Activated T-helper 1 cell treated with anti-CD3 and anti-CD28 coated beads, Interleukin-12 subunit alpha, Interleukin-12 subunit beta, Interleukin-2, Interleukin-4 antibody, amounts not matched to agents 30 ng/mL and 10 ng/mL and 1 ng/mL, durations not matched to agents 14 hours and 24 hours and 36 hours (primary cell): ENCODE data around the gene SCN4A. TPM values are rescaled to one million over a fixed set of nuclear protein-coding genes. Genes with fewer than 3 reads are reported as not detected.
"Not testable (repeated sequence)": the region's sequence is repeated elsewhere in the genome, so short reads cannot be mapped to it uniquely, and the experiment has no call there.

ENCODE experiments used
- DNase-seq: peaks from one replicate; pipeline ENCODE4 v3.0.0; 2021; ENCODE audit warnings: low spot score
- H3K27ac Mint-ChIP-seq: one replicate; pipeline ENCODE4 v1.8.0; 2021; ENCODE audit warnings: mild to moderate bottlenecking, mixed read lengths
- H3K27me3 Mint-ChIP-seq: one replicate; pipeline ENCODE4 v1.8.0; 2022; ENCODE audit warnings: mild to moderate bottlenecking, moderate library complexity, mixed read lengths; ENCODE audit not compliant: insufficient read depth
- H3K36me3 Mint-ChIP-seq: one replicate; pipeline ENCODE4 v1.8.0; 2021; ENCODE audit warnings: low read depth, mixed read lengths
- H3K4me1 Mint-ChIP-seq: one replicate; pipeline ENCODE4 v1.8.0; 2021; ENCODE audit warnings: low read depth, mixed read lengths
- H3K4me3 Mint-ChIP-seq: one replicate; pipeline ENCODE4 v1.8.0; 2021; ENCODE audit warnings: mild to moderate bottlenecking, moderate library complexity, mixed read lengths
- H3K9me3 Mint-ChIP-seq: one replicate; pipeline ENCODE4 v1.8.0; 2021; ENCODE audit warnings: mixed read lengths
- intact Hi-C: fragments of 100-400 bp; cut with micrococcal nuclease; formaldehyde crosslinking; loops from one replicate; pipeline ENCODE4 v1.15.1; 2024
- total RNA-seq: library from RNA; stranded (reverse); gene quantifications from 2 replicates; pipeline ENCODE4 v1.2.3, GENCODE V29; 2022

SCN4A gene
- total RNA-seq, 1 donor from 2014 or later = 0.13 TPM

DNA sequence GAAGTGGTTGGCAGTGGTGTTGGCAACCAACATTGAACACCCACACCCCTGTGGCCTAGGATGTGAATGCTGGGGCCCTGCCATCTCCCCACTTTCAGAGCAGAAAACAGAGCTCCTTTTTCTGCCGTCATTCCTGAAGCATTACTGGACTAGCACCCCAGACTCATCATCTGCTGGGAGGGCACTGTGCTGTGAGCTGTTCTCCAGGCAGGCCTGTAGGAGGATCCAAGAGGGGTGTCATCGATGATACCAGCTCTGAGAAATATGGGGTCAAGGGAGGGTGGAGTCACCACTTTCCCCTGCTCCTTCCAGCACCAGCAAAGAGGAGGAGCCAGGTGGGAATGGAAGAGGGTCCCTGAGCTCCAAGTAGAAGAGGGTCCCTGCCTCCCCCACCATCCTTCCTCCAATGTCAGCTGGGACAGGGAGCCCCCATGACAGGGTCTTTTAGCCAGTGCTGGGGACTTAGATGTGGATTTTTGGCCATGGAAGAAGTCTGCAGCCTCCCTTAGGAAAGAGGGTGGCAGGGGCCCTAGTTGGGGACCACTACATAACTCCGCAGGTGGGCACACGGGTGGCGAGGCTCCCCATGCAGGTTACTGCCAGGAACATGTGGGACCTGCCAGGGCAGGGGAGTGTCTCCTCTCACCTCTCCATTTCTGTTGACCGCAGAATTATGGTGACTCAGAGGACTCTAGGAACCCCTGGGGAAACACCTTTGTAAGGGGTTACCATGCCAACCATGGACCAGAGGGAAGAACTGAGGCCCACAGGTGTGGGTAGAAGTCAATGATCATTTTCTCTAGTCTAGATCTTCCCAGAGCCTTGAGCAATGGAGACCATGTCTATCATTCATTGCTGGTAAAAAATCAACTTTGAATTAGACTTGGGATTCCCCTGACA is 73.6 kb downstream of the SCN4A start:
- peak; percentile 31 for DNase-seq
- H3K27ac Mint-ChIP-seq = peak overlapping the region; percentile 34
- intact Hi-C loops, H3K36me3 Mint-ChIP-seq, H3K9me3 Mint-ChIP-seq, H3K4me3 Mint-ChIP-seq: not testable (repeated sequence)
- H3K4me1 Mint-ChIP-seq = peaks cover 20% of the 10 kb centered on the region
- H3K27me3 Mint-ChIP-seq = peaks cover 21% of the 10 kb centered on the region

DNA sequence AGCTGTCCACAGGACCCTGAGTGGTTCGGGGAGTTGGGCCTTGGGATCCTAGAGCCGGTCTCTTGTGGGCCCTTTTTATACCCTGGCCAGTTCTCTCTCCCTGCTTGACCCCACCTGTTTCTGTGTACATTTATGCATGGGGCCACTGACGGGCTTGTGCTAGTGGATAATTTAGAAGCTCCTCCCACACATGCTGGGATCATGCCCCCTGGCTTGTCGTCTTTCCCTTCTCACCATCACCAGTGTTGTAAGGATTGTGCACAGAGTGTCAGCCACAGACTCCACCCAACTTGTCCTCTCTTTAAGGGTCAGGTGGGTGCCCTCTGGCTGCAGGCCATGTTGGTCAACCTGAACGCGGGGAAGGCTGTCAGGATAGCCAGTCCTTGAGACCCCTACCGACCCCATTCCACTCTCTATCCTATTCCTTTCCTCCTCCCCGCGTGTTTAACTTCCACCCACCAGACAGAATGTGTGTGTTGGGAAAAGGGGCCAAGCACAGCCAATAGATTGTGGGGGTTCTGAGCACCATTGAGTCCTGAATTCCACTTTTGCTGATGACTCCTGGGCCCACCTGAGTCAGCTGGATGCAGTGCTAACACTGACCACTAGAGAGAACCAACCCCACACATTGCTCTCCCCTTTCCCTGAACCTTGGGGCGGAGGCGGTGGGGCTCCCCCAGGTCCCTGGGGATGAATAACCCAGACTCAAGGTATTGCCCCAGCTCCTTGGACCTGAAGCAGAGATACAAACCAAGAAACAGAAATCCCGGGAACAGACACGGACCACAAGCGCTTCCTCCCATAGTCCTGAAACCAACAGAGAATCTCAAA is 76.0 kb downstream of the SCN4A start, which contains the start of gene CSH1:
TSS of gene CSH1 (minus strand) at position 51 of the 831 bp plus-strand sequence. CDS start 63 bp downstream, outside the sequence.
- H3K4me3 Mint-ChIP-seq, DNase-seq, intact Hi-C loops, H3K36me3 Mint-ChIP-seq, H3K27ac Mint-ChIP-seq, H3K9me3 Mint-ChIP-seq: not testable (repeated sequence)
- Mint-ChIP-seq H3K27me3 (peaks cover 27% of the 10 kb centered on the region), H3K4me1 (peaks cover 12% of the 10 kb centered on the region)

DNA sequence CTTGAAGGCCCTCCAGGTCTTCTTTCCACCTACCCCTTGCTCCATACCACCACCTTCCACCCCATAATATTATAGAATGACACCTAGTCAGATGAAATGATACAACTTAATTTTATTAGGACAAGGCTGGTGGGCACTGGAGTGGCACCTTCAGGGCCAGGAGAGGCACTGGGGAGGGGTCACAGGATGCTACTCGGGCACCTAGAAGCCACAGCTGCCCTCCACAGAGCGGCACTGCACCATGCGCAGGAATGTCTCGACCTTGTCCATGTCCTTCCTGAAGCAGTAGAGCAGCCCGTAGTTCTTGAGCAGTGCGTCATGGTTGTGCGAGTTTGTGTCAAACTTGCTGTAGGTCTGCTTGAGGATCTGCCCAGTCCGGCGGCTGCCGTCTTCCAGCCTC is 77.9 kb downstream of the SCN4A start:
- intact Hi-C loops, H3K4me3 Mint-ChIP-seq, DNase-seq, H3K4me1 Mint-ChIP-seq, H3K36me3 Mint-ChIP-seq, H3K9me3 Mint-ChIP-seq, H3K27ac Mint-ChIP-seq: not testable (repeated sequence)
- peaks cover 29% of the 10 kb centered on the region for H3K27me3 Mint-ChIP-seq

DNA sequence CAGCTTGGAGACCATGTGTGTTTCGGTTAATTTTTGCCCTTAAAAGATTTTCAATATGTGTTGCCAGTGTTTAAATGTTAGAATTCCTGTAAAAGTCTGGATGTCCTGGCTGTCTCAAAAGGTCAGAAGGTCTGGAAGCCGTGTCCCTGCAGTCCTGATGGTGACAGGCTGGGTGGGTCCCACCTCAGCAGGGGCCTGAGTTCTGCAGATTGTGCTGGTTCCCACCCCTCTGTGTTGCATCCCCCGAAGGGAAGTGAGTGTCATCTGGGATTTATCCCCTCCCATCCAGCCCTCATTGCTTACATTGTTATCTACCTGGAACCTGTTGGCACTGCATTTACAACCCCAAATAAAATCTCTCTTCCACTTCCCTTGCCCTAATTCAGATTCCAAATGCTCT is 78.7 kb downstream of the SCN4A start:
- H3K9me3 Mint-ChIP-seq, DNase-seq, H3K4me1 Mint-ChIP-seq, H3K27ac Mint-ChIP-seq, H3K4me3 Mint-ChIP-seq, intact Hi-C loops, H3K36me3 Mint-ChIP-seq: not testable (repeated sequence)
- H3K27me3 Mint-ChIP-seq = peaks cover 30% of the 10 kb centered on the region

DNA sequence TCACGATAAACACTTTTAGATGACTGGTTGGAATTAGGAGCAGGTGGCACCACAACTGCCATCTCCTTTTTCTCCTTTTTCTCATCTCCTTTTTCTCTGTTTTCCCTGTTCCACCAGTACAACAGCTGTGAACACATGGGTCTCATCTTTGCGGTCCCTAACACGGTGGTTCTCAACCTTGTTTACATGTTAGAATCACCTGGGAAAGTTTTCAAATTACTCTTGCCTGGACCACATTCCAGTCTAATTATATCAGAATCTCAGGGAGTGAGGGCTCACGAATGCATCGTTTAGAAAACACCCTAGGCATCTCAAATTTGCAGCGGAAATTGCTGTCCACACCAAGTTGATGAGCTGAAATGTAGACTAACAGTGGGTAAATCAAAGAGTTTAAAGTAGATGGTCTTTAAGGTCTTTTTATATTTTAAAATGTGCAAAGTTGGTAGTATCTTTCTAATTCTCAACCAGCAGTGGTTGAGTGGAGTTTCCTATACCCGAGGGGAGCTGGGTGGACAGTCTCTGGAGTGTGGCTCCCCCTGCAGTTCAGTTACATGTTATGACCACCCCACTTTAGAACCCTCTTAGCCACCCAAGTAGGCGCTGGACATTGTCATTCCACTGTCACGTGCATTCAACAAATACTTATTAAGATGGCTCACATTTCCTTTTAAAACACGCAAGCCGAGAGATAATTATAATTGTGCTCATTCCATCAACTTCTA is 80.2 kb downstream of the SCN4A start:
- H3K4me1 Mint-ChIP-seq, H3K27ac Mint-ChIP-seq, H3K36me3 Mint-ChIP-seq, intact Hi-C loops, H3K4me3 Mint-ChIP-seq, H3K9me3 Mint-ChIP-seq, DNase-seq: not testable (repeated sequence)
- H3K27me3 Mint-ChIP-seq = peaks cover 31% of the 10 kb centered on the region

DNA sequence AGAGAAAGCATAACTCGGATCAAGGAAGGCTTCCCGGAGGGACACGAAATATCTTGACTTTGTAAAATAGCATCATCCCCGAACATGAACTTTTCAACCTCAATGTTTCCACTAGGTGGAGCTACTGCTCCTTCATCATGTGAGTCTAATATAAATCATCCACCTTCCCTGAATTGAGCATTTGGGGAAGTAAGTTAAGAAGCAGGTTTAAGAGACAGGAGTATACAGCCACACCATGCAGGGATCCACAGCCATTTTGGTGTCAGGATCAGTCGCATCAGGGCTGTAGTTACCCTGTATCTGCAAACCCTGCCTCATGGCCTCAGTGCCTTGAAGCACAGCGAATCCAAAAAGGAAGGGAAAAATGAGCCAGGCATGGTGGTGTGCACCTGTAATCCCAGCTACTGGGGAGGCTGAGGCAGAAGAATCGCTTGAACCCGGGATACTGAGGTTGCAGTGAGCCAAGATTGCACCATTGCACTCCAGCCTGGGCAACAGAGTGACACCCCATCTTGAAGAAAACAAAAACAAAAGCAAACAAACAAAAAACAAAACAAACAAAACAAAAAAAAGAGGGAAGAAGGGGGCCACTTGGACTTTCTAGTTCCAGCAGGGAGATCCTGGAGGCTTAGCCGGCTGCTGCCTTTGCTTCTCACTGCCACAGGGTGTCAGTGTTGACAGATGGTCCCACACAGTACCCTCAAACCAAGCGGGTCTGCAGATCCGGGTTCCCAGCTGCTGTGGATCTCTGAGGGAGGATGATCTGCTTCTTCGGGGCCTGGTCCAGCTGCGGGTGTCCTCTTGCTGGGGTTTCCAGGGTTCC is 83.5 kb downstream of the SCN4A start:
- H3K4me1 Mint-ChIP-seq, H3K27ac Mint-ChIP-seq, H3K4me3 Mint-ChIP-seq, H3K36me3 Mint-ChIP-seq, intact Hi-C loops, DNase-seq, H3K9me3 Mint-ChIP-seq: not testable (repeated sequence)
- peaks cover 28% of the 10 kb centered on the region for H3K27me3 Mint-ChIP-seq

Other genes starting within 250 kb of the SCN4A start
- gene STRADA, start 231.1 kb downstream of the SCN4A start, total RNA-seq = 59.1 and 59.4 TPM in 2 replicates
- 74.8 and 79.2 TPM in 2 replicates for gene CCDC47, start 199.3 kb downstream of the SCN4A start, total RNA-seq
- 147 and 149 TPM in 2 replicates for gene DDX42, start 198.7 kb downstream of the SCN4A start, total RNA-seq
- gene PSMC5, start 145.5 kb downstream of the SCN4A start, total RNA-seq = 185 and 195 TPM in 2 replicates
- 95.6 and 100 TPM in 2 replicates for gene FTSJ3, start 145.3 kb downstream of the SCN4A start, total RNA-seq
- 116 TPM in 2 replicates for gene SMARCD2, start 130.2 kb downstream of the SCN4A start, total RNA-seq
- gene CSH2, start 99.2 kb downstream of the SCN4A start, total RNA-seq = not detected in 2 replicates
- gene GH2, start 91.0 kb downstream of the SCN4A start, total RNA-seq = not detected in 2 replicates
- gene CSH1, start 76.3 kb downstream of the SCN4A start, total RNA-seq = not detected in 2 replicates
- gene CSHL1, start 61.7 kb downstream of the SCN4A start, total RNA-seq = not detected in 2 replicates
- not detected in 2 replicates for gene GH1, start 54.1 kb downstream of the SCN4A start, total RNA-seq
- gene CD79B, start 40.6 kb downstream of the SCN4A start, total RNA-seq = 28.9 and 31.8 TPM in 2 replicates
- gene PRR29, start 25.4 kb upstream of the SCN4A start, total RNA-seq = 0.44 and 0.91 TPM in 2 replicates
- 58.3 and 62.1 TPM in 2 replicates for gene ICAM2, start 47.7 kb upstream of the SCN4A start, total RNA-seq
- gene ERN1, start 157.2 kb upstream of the SCN4A start, total RNA-seq = 90.0 and 91.6 TPM in 2 replicates